ENCODE measurements around the gene BLTP2.

The BLTP2 gene

DNA sequence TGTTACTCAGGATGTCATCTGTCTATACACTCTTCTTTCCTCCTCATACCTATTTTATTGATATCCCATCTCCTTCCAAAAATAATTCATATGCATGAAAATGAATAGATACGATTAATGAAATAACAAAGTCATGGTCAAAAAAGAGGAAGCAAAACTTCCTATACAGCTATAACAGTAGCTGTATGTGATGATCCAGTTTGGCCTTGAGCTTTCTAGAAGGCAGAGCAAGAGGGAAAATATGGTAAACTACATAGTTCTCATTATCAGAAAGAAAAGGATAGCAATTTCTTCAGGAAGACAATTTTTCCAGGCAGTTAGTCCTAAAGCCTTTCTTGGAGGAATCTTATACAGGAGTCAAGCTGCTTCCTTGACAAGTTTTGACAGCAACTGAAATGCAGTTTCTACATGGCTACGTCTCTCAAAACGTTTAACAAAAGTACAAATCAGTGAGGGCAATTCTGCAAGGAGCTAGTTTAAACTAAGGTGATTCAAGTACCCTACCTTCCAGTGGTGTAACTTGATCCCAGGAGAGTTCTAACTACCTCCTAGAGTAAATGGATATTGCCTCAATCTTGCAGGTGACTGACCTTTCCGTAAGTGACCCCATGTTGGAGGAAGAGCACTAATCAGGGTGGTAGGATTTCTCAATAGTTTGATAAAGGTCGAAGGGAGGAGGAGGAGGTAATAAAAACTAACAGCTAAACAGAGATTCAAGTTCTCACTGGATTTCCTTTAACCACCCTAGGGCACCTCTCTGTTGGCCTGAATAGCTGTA lies 47.2 kb downstream of the BLTP2 start:
- H3K36me3 ChIP-seq, result no peaks in the 10 kb centered on the region
- intact Hi-C loops (cut with DNase I; ENCODE audit: low total_unique reads), result no loop called here
- H3K4me3 ChIP-seq, result peak overlapping the region in 1 of 2 donors; percentile 61
- H3K4me1 ChIP-seq, result peaks cover 0 to 18% (median 11%) of the 10 kb centered on the region in 4 donors
- H3K27me3 ChIP-seq, result no peaks in the 10 kb centered on the region
- DNase-seq, result no peak
- TF ChIP-seq, protein P1, sequence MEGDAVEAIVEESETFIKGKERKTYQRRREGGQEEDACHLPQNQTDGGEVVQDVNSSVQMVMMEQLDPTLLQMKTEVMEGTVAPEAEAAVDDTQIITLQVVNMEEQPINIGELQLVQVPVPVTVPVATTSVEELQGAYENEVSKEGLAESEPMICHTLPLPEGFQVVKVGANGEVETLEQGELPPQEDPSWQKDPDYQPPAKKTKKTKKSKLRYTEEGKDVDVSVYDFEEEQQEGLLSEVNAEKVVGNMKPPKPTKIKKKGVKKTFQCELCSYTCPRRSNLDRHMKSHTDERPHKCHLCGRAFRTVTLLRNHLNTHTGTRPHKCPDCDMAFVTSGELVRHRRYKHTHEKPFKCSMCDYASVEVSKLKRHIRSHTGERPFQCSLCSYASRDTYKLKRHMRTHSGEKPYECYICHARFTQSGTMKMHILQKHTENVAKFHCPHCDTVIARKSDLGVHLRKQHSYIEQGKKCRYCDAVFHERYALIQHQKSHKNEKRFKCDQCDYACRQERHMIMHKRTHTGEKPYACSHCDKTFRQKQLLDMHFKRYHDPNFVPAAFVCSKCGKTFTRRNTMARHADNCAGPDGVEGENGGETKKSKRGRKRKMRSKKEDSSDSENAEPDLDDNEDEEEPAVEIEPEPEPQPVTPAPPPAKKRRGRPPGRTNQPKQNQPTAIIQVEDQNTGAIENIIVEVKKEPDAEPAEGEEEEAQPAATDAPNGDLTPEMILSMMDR (IDR thresholded peaks at IDR 0.05), result no peak
- H3K27ac ChIP-seq, result no peak overlapping the region
- H3K9me3 ChIP-seq, result no peaks in the 10 kb centered on the region
